Heart left ventricle (tissue), 13 donors: ENCODE measurements around the gene APOOL.

Source experiments
- POLR2A ChIP-seq, 2 donors: fragments of 450-650 bp; IDR thresholded peaks; one replicate each; pipeline ENCODE4 v1.6.1; 2017; ENCODE audit warnings: antibody characterized with exemption in 2 of 2, mild to moderate bottlenecking in 2 of 2, moderate library complexity in 2 of 2
- TF ChIP-seq, protein P1 (sequence below), 12 donors: fragments of 200-600 bp; sonication (generic) in 4 of 12; IDR thresholded peaks; one replicate each; pipeline versions ENCODE4 v1.5.0 to v1.8.0; 2018 to 2022; ENCODE audit warnings: antibody characterized with exemption in 12 of 12, mild to moderate bottlenecking in 5 of 12
- donor health status: ischemic (EF 13 %, LVEDD 7.1; RV severe dilation, severe dysfunction).
- donor health status: DM: no; HTN: yes; CAD: no.
- donor health status: DM: no; HTN: no; CAD: no.
- donor health status: ischemic (EF 25% LVEDD 6.9; RV normal size, moderate dysfunction).
- donor health status: ischemic (EF 25% LVEDD 5.7; RV mildly dilated, moderate dysfunction).
- donor health status: ischemic (EF 35%, LVEDD 5.7; RV mildly dilated, moderate dysfunction).
- donor health status: nonischemic (EF 11% LVEDD 7.7; RV severe dilation, severe dysfunction).
- donor health status: DM: yes; HTN: yes; CAD: no.
- donor health status: PGD.
- donor health status: ischemic (EF 29% LVEDD 5.4; RV normal size, mild dysfunction).
- donor health status: nonischemic (EF 23%, LVEDD 6.1; RV moderate dilation, normal function).

DNA sequence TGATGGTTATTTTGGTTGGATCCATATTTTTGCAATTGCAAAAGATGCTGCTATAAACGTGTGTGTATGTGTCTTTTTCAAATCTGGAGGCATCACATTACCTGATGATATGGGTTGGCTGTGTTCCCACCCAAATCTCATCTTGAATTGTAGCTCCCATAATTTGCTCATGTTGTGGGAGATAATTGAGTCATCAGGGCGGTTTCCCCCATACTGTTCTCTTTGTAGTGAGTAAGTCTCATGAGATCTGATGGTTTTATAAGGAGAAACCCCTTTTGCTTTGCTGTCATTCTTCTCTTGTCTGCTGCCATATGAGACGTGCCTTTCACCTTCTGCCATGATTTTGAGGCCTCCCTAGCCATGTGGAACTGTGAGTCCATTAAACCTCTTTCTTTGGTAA, 33.4 kb downstream of the APOOL start:
- no peak for TF ChIP-seq POLR2A (IDR thresholded peaks at IDR 0.05)
- TF ChIP-seq, protein P1, sequence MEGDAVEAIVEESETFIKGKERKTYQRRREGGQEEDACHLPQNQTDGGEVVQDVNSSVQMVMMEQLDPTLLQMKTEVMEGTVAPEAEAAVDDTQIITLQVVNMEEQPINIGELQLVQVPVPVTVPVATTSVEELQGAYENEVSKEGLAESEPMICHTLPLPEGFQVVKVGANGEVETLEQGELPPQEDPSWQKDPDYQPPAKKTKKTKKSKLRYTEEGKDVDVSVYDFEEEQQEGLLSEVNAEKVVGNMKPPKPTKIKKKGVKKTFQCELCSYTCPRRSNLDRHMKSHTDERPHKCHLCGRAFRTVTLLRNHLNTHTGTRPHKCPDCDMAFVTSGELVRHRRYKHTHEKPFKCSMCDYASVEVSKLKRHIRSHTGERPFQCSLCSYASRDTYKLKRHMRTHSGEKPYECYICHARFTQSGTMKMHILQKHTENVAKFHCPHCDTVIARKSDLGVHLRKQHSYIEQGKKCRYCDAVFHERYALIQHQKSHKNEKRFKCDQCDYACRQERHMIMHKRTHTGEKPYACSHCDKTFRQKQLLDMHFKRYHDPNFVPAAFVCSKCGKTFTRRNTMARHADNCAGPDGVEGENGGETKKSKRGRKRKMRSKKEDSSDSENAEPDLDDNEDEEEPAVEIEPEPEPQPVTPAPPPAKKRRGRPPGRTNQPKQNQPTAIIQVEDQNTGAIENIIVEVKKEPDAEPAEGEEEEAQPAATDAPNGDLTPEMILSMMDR (IDR thresholded peaks at IDR 0.05): no peak
